OCI-LY7 (cell line): Measurements from ENCODE around the gene ACOT11. TPM values are rescaled to one million over a fixed set of nuclear protein-coding genes. Genes with fewer than 3 reads are reported as not detected.
"Not testable (repeated sequence)": the region's sequence is repeated elsewhere in the genome, so short reads cannot be mapped to it uniquely, and the experiment has no call there.

ENCODE experiments used
- BruUV-seq: library from RNA; stranded (reverse); fragments of 400-500 nt; replicated peaks from 2 replicates; lab custom pipeline; 2021; lab: Mats Ljungman, UMichigan
- CTCF ChIA-PET: fragments of 300-600 bp; sonication (Branson Sonifier 250); formaldehyde crosslinking; loops from one replicate; lab custom pipeline; 2022; ENCODE audit warnings: antibody characterized with exemption; ENCODE audit not compliant: unreplicated experiment; lab: Charles Lee
- POLR2A ChIA-PET: fragments of 300-600 bp; sonication (Branson Sonifier 250); formaldehyde crosslinking; loops from one replicate; lab custom pipeline; 2022; ENCODE audit warnings: antibody characterized with exemption; lab: Charles Lee
- DNase-seq: peaks from one replicate; pipeline ENCODE4 v3.0.0-alpha.2; 2015; ENCODE audit warnings: low spot score
- H2AFZ ChIP-seq: fragments of 200-600 bp; sonication (generic), shearing (Covaris generic); 2 replicates; pipeline ENCODE4 v1.6.1; 2014; ENCODE audit warnings: mild to moderate bottlenecking, antibody characterized with exemption, low read length, moderate library complexity
- H3K27ac ChIP-seq: fragments of 200-600 bp; sonication (generic); 2 replicates; pipeline ENCODE4 v1.5.1; 2014; ENCODE audit warnings: mixed run types, low read depth, mild to moderate bottlenecking, moderate library complexity, low read length, inconsistent platforms; ENCODE audit not compliant: poor library complexity, severe bottlenecking
- H3K36me3 ChIP-seq: fragments of 200-600 bp; sonication (generic); 2 replicates; pipeline ENCODE4 v1.6.1; 2014; ENCODE audit warnings: mild to moderate bottlenecking, antibody characterized with exemption, low read length, moderate library complexity, mixed read lengths; ENCODE audit not compliant: insufficient read depth
- H3K4me1 ChIP-seq: fragments of 200-600 bp; sonication (generic); 2 replicates; pipeline ENCODE4 v1.5.1; 2014; ENCODE audit warnings: mild to moderate bottlenecking, low read length; ENCODE audit not compliant: insufficient read depth, poor library complexity, severe bottlenecking
- H3K4me2 ChIP-seq: fragments of 200-600 bp; sonication (generic); 2 replicates; pipeline ENCODE4 v1.6.1; 2014; ENCODE audit warnings: mild to moderate bottlenecking, low read length
- H3K4me3 ChIP-seq: fragments of 200-600 bp; sonication (generic); 2 replicates; pipeline ENCODE4 v1.5.1; 2014; ENCODE audit warnings: mild to moderate bottlenecking, low read depth, low read length; ENCODE audit not compliant: poor library complexity, severe bottlenecking
- H3K79me2 ChIP-seq: fragments of 200-600 bp; sonication (generic); 2 replicates; pipeline ENCODE4 v1.6.1; 2016; ENCODE audit warnings: low read depth, mild to moderate bottlenecking, low read length, moderate library complexity, mixed read lengths; ENCODE audit not compliant: insufficient read depth
- H3K9me2 ChIP-seq: fragments of 200-600 bp; sonication (generic); 2 replicates; pipeline ENCODE4 v1.6.1; 2016; ENCODE audit warnings: mild to moderate bottlenecking, low read length, mixed read lengths; ENCODE audit not compliant: insufficient read depth
- H3K9me3 ChIP-seq: fragments of 200-600 bp; sonication (generic); 2 replicates; pipeline ENCODE4 v1.6.1; 2014; ENCODE audit warnings: mild to moderate bottlenecking, mixed run types, low read length, mixed read lengths
- H4K20me1 ChIP-seq: fragments of 200-600 bp; sonication (generic); 2 replicates; pipeline ENCODE4 v1.6.1; 2014; ENCODE audit warnings: mild to moderate bottlenecking, antibody characterized with exemption, low read length, moderate library complexity, mixed read lengths; ENCODE audit not compliant: insufficient read depth
- EZH2phosphoT487 ChIP-seq: fragments of 200-600 bp; sonication (generic); IDR thresholded peaks from 2 replicates; pipeline ENCODE4 v1.6.1; 2018; ENCODE audit warnings: low read depth, borderline replicate concordance, mild to moderate bottlenecking, mixed run types, antibody characterized with exemption, low read length, moderate library complexity, mixed read lengths
- intact Hi-C: fragments of 100-400 bp; cut with micrococcal nuclease; formaldehyde crosslinking; loops from one replicate; pipeline ENCODE4 v1.10.0; 2022; ENCODE audit not compliant: unreplicated experiment
- total RNA-seq, 2 experiments: library from RNA; depleted of rRNA in 1 of 2; stranded (reverse); fragments of >200 nt in 1 of 2; shearing (Covaris generic) in 1 of 2; gene quantifications; 2 replicates each; pipeline ENCODE4 v1.2.3, GENCODE V29; 2014 to 2022
- TF ChIP-seq, protein P1 (sequence below): fragments of 200-600 bp; sonication (generic); conservative IDR thresholded peaks from 2 replicates; pipeline ENCODE4 v1.5.1; 2014; ENCODE audit warnings: mild to moderate bottlenecking, antibody characterized with exemption, low read length, moderate library complexity, mixed read lengths

Gene ACOT11
- total RNA-seq, 2 experiments from 2014 or later, result not detected

DNA sequence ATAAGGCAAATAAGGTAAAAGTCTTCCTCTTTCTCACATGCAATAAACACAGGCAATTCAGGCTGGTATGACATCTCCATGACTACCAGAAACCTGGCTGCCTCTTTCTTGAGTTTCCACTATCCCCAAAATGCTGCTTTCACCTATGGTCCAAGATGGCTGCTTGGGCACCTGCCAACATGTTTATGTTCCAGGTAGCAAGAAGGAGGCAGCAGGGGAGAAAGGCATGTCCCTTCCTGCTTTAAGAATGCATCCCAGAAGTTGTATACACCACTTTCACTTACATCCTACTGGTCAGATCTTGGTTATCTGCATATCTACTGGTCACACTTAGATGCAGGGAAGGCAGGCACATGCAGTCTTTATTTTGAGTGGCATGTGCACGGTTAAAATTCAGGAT is 19.4 kb upstream of the ACOT11 start:
- Histone ChIP-seq H3K9me2 (no peaks in the 10 kb centered on the region), H4K20me1 (no peaks in the 10 kb centered on the region), H3K9me3 (no peaks in the 10 kb centered on the region), H2AFZ (no peak overlapping the region), H3K4me1 (no peaks in the 10 kb centered on the region), H3K4me2 (no peak overlapping the region), H3K36me3 (no peaks in the 10 kb centered on the region), H3K4me3 (no peak overlapping the region), H3K79me2 (no peaks in the 10 kb centered on the region), H3K27ac (no peak overlapping the region)
- ChIA-PET POLR2A (no interaction called here), CTCF (no interaction called here)
- intact Hi-C loops, result no loop called here
- no peak for DNase-seq
- TF ChIP-seq EZH2phosphoT487, result no peak
- TF ChIP-seq, protein P1, sequence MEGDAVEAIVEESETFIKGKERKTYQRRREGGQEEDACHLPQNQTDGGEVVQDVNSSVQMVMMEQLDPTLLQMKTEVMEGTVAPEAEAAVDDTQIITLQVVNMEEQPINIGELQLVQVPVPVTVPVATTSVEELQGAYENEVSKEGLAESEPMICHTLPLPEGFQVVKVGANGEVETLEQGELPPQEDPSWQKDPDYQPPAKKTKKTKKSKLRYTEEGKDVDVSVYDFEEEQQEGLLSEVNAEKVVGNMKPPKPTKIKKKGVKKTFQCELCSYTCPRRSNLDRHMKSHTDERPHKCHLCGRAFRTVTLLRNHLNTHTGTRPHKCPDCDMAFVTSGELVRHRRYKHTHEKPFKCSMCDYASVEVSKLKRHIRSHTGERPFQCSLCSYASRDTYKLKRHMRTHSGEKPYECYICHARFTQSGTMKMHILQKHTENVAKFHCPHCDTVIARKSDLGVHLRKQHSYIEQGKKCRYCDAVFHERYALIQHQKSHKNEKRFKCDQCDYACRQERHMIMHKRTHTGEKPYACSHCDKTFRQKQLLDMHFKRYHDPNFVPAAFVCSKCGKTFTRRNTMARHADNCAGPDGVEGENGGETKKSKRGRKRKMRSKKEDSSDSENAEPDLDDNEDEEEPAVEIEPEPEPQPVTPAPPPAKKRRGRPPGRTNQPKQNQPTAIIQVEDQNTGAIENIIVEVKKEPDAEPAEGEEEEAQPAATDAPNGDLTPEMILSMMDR, result no peak
- BruUV-seq, result no TSS peak

DNA sequence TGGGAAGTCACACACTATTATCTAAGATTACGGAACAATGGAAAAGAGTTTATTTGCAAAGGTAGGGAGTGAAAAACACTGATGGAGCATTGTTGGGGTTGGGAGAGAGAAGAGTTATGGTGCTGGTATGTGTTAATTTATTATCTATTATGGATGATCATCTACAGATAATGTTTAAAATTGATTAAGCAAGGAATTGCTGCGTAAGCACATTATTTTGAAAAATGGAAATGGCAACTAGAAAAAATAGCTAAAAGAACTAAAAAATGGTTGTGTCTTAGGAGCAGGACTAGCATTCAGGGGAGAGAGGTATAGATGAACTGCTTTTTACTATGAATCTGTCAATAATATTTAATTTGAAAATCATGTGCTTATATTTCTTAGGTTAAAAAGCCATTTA is 16.0 kb upstream of the ACOT11 start:
- ChIA-PET POLR2A (no interaction called here), CTCF (no interaction called here)
- intact Hi-C loops, result no loop called here

DNA sequence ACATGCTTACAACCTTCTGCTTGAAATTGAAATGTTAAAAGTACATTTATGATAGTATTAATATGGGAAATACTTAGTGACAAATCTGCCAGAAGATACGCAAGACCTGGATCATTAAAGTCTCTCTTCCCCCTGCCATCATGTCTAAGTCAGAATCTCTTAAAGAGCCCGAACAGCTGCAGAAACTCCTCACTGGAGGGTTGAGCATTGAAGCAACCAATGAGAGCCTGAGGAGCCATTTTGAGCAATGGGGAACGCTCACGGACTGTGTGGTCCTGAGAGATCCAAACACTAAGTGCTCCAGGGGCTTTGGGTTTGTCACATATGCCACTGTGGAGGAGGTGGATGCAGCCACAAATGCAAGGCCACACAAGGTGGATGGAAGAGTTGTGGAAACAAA is 11.4 kb upstream of the ACOT11 start:
- H3K4me2 ChIP-seq, H3K4me1 ChIP-seq, CTCF ChIA-PET, H3K9me2 ChIP-seq, H2AFZ ChIP-seq, POLR2A ChIA-PET, H3K4me3 ChIP-seq, intact Hi-C loops, H3K36me3 ChIP-seq, H3K79me2 ChIP-seq, H3K27ac ChIP-seq, BruUV-seq, H4K20me1 ChIP-seq, H3K9me3 ChIP-seq, DNase-seq: not testable (repeated sequence)

More for the DNA sequence above, 16.0 kb upstream of the ACOT11 start:
- no peaks in the 10 kb centered on the region for H3K4me1 ChIP-seq
- H3K27ac ChIP-seq, result no peak overlapping the region
- no peak overlapping the region for H2AFZ ChIP-seq
- TF ChIP-seq, protein P1, result no peak
- no peak for TF ChIP-seq EZH2phosphoT487
- no peaks in the 10 kb centered on the region for H4K20me1 ChIP-seq
- H3K4me2 ChIP-seq, result no peak overlapping the region
- H3K9me2 ChIP-seq, result no peaks in the 10 kb centered on the region
- BruUV-seq, result no TSS peak
- no peaks in the 10 kb centered on the region for H3K9me3 ChIP-seq
- H3K4me3 ChIP-seq, result no peak overlapping the region
- H3K36me3 ChIP-seq, result no peaks in the 10 kb centered on the region
- no peak for DNase-seq
- H3K79me2 ChIP-seq, result no peaks in the 10 kb centered on the region
